Neuronal stem cell (in vitro differentiated cells): ENCODE results near the gene FKBP1A.

Experiments
- DNase-seq: peaks from one replicate; pipeline ENCODE4 v3.0.0-alpha.2; 2013; ENCODE audit warnings: low spot score
- H2AFZ ChIP-seq: one replicate; pipeline ENCODE4 v1.6.1; 2013; ENCODE audit warnings: mild to moderate bottlenecking, low read length, inconsistent platforms
- H2AK5ac ChIP-seq: 2 replicates; pipeline ENCODE4 v1.6.1; 2013; ENCODE audit warnings: low read depth, mild to moderate bottlenecking, inconsistent platforms, low read length, moderate library complexity, mixed read lengths
- H2BK120ac ChIP-seq: 2 replicates; pipeline ENCODE4 v1.6.1; 2013; ENCODE audit warnings: low read depth, mild to moderate bottlenecking, inconsistent platforms, low read length, moderate library complexity, mixed read lengths
- H2BK12ac ChIP-seq: one replicate; pipeline ENCODE4 v1.6.1; 2013; ENCODE audit warnings: low read length, inconsistent platforms
- H2BK15ac ChIP-seq: 2 replicates; pipeline ENCODE4 v1.6.1; 2013; ENCODE audit warnings: mild to moderate bottlenecking, low read length, inconsistent platforms, mixed read lengths
- H2BK5ac ChIP-seq: one replicate; pipeline ENCODE4 v1.6.1; 2013; ENCODE audit warnings: inconsistent platforms, mild to moderate bottlenecking, low read length, moderate library complexity
- H3K14ac ChIP-seq: one replicate; pipeline ENCODE4 v1.6.1; 2013; ENCODE audit warnings: low read length, inconsistent platforms
- H3K18ac ChIP-seq: 2 replicates; pipeline ENCODE4 v1.6.1; 2013; ENCODE audit warnings: low read length, inconsistent platforms
- H3K23ac ChIP-seq: 2 replicates; pipeline ENCODE4 v1.6.1; 2013; ENCODE audit warnings: low read depth, mild to moderate bottlenecking, mixed read lengths, low read length, inconsistent platforms; ENCODE audit not compliant: poor library complexity
- H3K27ac ChIP-seq: replicated peaks from 3 replicates; pipeline ENCODE4 v1.5.1; 2013; ENCODE audit warnings: low read length, inconsistent platforms
- H3K27me3 ChIP-seq, 3 experiments: 2 replicates each; pipeline ENCODE4 v1.6.1; 2013; ENCODE audit warnings: low read length in 3 of 3, mild to moderate bottlenecking in 2 of 3, inconsistent platforms in 1 of 3, low read depth in 1 of 3, mixed read lengths in 1 of 3, moderate library complexity in 1 of 3; ENCODE audit not compliant: control insufficient read depth in 3 of 3, insufficient read depth in 3 of 3
- H3K36me3 ChIP-seq, 2 donors: replicated peaks in 1 of 2; 2 replicates each; pipeline ENCODE4 v1.6.1; 2013; ENCODE audit warnings: low read length in 2 of 2; ENCODE audit not compliant: control insufficient read depth in 2 of 2, insufficient read depth in 2 of 2
- H3K4ac ChIP-seq: 2 replicates; pipeline ENCODE4 v1.6.1; 2013; ENCODE audit warnings: inconsistent platforms, mild to moderate bottlenecking, low read length, moderate library complexity
- H3K4me1 ChIP-seq, 2 donors: 1 replicate in 1 of 2; 2 replicates in 1 of 2; pipeline ENCODE4 v1.6.1; 2013; ENCODE audit warnings: low read length in 2 of 2, low read depth in 1 of 2; ENCODE audit not compliant: control insufficient read depth in 2 of 2, insufficient read depth in 1 of 2
- H3K4me2 ChIP-seq: one replicate; pipeline ENCODE4 v1.6.1; 2013; ENCODE audit warnings: mild to moderate bottlenecking, low read length, inconsistent platforms; ENCODE audit not compliant: insufficient read depth, poor library complexity, severe bottlenecking
- H3K4me3 ChIP-seq, 2 donors: 2 replicates each; pipeline ENCODE4 v1.5.1; 2013; ENCODE audit warnings: low read length in 2 of 2, mild to moderate bottlenecking in 2 of 2, inconsistent platforms in 1 of 2, moderate library complexity in 1 of 2
- H3K79me1 ChIP-seq: one replicate; pipeline ENCODE4 v1.6.1; 2013; ENCODE audit warnings: low read depth, mild to moderate bottlenecking, inconsistent platforms, low read length, moderate library complexity
- H3K9ac ChIP-seq: one replicate; pipeline ENCODE4 v1.6.1; 2013; ENCODE audit warnings: mild to moderate bottlenecking, low read depth, low read length, inconsistent platforms; ENCODE audit not compliant: poor library complexity
- H3K9me3 ChIP-seq, 2 donors: replicated peaks in 1 of 2; 2 replicates each; pipeline versions ENCODE3 to v1.6.1; 2013; ENCODE audit warnings: low read length in 2 of 2, mild to moderate bottlenecking in 2 of 2, inconsistent platforms in 1 of 2, low read depth in 1 of 2, mixed read lengths in 1 of 2, moderate library complexity in 1 of 2; ENCODE audit not compliant: control insufficient read depth in 2 of 2, insufficient read depth in 1 of 2
- H4K8ac ChIP-seq: one replicate; pipeline ENCODE4 v1.6.1; 2013; ENCODE audit warnings: low read depth, mild to moderate bottlenecking, inconsistent platforms, low read length, moderate library complexity
- H4K91ac ChIP-seq: one replicate; pipeline ENCODE4 v1.6.1; 2013; ENCODE audit warnings: low read length, low read depth, mild to moderate bottlenecking, inconsistent platforms; ENCODE audit not compliant: poor library complexity
- WGBS, 2 donors: extraction: QIAGEN DNeasy Blood & Tissue Kit; methylation state at CpG; one replicate each; pipeline ENCODE4 v1.1.7; 2013; ENCODE audit warnings: missing lambda C conversion rate in 2 of 2, mixed read lengths in 1 of 2; ENCODE audit not compliant: insufficient read length in 2 of 2, insufficient replicate concordance in 1 of 2; ENCODE audit errors: extremely low coverage in 2 of 2; 5-methylcytosine and 5-hydroxymethylcytosine counted together

Gene FKBP1A

GRCh38 chr20:1374246-1374645, 18.6 kb downstream of the FKBP1A start:
- Histone ChIP-seq H3K9ac (no peak overlapping the region), H3K36me3 (peaks cover 10 to 58% of the 10 kb centered on the region in 2 donors), H3K27ac (no peak overlapping the region), H3K4me3 (no peak overlapping the region), H3K18ac (no peak overlapping the region), H3K9me3 (no peaks in the 10 kb centered on the region), H2AK5ac (no peak overlapping the region), H3K79me1 (no peaks in the 10 kb centered on the region), H2BK5ac (no peak overlapping the region), H4K91ac (no peak overlapping the region), H3K27me3 (no peaks in the 10 kb centered on the region), H4K8ac (no peak overlapping the region), H2BK12ac (no peak overlapping the region), H2AFZ (no peak overlapping the region), H3K14ac (no peak overlapping the region), H2BK120ac (no peak overlapping the region), H3K4ac (no peak overlapping the region), H3K4me1 (peaks cover 8 to 16% of the 10 kb centered on the region in 2 donors), H3K4me2 (no peak overlapping the region), H2BK15ac (no peak overlapping the region), H3K23ac (no peak overlapping the region)
- DNase-seq = no peak
- no CpG with 5 or more reads among the region's 2 CpGs for WGBS, 2 donors

GRCh38 chr20:1373614-1374013, 19.2 kb downstream of the FKBP1A start:
- Histone ChIP-seq H3K9me3 (no peaks in the 10 kb centered on the region), H3K4me1 (peaks cover 8 to 16% of the 10 kb centered on the region in 2 donors), H4K91ac (no peak overlapping the region), H3K4me3 (no peak overlapping the region), H3K4ac (no peak overlapping the region), H2BK5ac (no peak overlapping the region), H3K36me3 (peaks cover 10 to 61% of the 10 kb centered on the region in 2 donors), H3K79me1 (no peaks in the 10 kb centered on the region), H2BK15ac (no peak overlapping the region), H2AK5ac (no peak overlapping the region), H2AFZ (no peak overlapping the region), H3K23ac (no peak overlapping the region), H3K14ac (no peak overlapping the region), H3K27me3 (no peaks in the 10 kb centered on the region), H3K27ac (no peak overlapping the region), H2BK120ac (no peak overlapping the region), H3K18ac (no peak overlapping the region), H2BK12ac (no peak overlapping the region), H3K4me2 (no peak overlapping the region), H4K8ac (no peak overlapping the region), H3K9ac (no peak overlapping the region)
- no CpG with 5 or more reads among the region's 4 CpGs for WGBS, 2 donors
- DNase-seq = no peak

GRCh38 chr20:1373036-1373435, 19.8 kb downstream of the FKBP1A start:
- Histone ChIP-seq H3K18ac (no peak overlapping the region), H3K14ac (no peak overlapping the region), H3K4me2 (no peak overlapping the region), H3K27ac (no peak overlapping the region), H2BK12ac (no peak overlapping the region), H4K8ac (no peak overlapping the region), H3K27me3 (no peaks in the 10 kb centered on the region), H3K4me1 (peaks cover 8 to 15% of the 10 kb centered on the region in 2 donors), H3K4me3 (no peak overlapping the region), H2AFZ (no peak overlapping the region), H3K9me3 (no peaks in the 10 kb centered on the region), H3K9ac (no peak overlapping the region), H3K4ac (no peak overlapping the region), H2BK5ac (no peak overlapping the region), H2BK15ac (no peak overlapping the region), H4K91ac (no peak overlapping the region), H3K23ac (no peak overlapping the region), H2BK120ac (no peak overlapping the region), H2AK5ac (no peak overlapping the region), H3K79me1 (no peaks in the 10 kb centered on the region), H3K36me3 (peaks cover 10 to 66% of the 10 kb centered on the region in 2 donors)
- no CpG with 5 or more reads among the region's 3 CpGs for WGBS, 2 donors
- DNase-seq = no peak

- Histone ChIP-seq H3K23ac (no peak overlapping the region), H3K4me2 (no peak overlapping the region), H3K4ac (no peak overlapping the region), H2BK5ac (no peak overlapping the region), H4K91ac (no peak overlapping the region), H2BK15ac (no peak overlapping the region), H3K4me1 (peaks cover 6 to 8% of the 10 kb centered on the region in 2 donors), H4K8ac (no peak overlapping the region), H3K9ac (no peak overlapping the region), H3K27ac (no peak overlapping the region), H3K36me3 (peaks cover 10 to 76% of the 10 kb centered on the region in 2 donors), H3K79me1 (no peaks in the 10 kb centered on the region), H2AFZ (no peak overlapping the region), H3K4me3 (no peak overlapping the region), H3K14ac (no peak overlapping the region), H2AK5ac (no peak overlapping the region), H3K27me3 (no peaks in the 10 kb centered on the region), H3K9me3 (peaks cover 0 to 5% of the 10 kb centered on the region in 2 donors), H2BK120ac (no peak overlapping the region), H2BK12ac (no peak overlapping the region), H3K18ac (no peak overlapping the region)
- no CpG with 5 or more reads among the region's 5 CpGs for WGBS, 2 donors
- no peak for DNase-seq
Observed at GRCh38 chr20:1371830-1372539, 20.9 kb downstream of the FKBP1A start.
